Measurements from ENCODE around the gene PRELP.
"Not testable (repeated sequence)": the region's sequence is repeated elsewhere in the genome, so short reads cannot be mapped to it uniquely, and the experiment has no call there.

Gene PRELP

GRCh38 chr1:203454986-203455471 is 20.6 kb upstream of the PRELP start:
- DNase-seq = no peak

- no peak for DNase-seq
Measured at GRCh38 chr1:203455706-203456105, 19.9 kb upstream of the PRELP start.

- DNase-seq = no peak
Measured at GRCh38 chr1:203456577-203456976, 19.0 kb upstream of the PRELP start.

- no peak for DNase-seq
Measured at GRCh38 chr1:203458078-203458477, 17.5 kb upstream of the PRELP start.

- DNase-seq = no peak
Measured at GRCh38 chr1:203459671-203460201, 15.9 kb upstream of the PRELP start.

GRCh38 chr1:203461717-203462116 is 13.9 kb upstream of the PRELP start:
- DNase-seq = no peak

GRCh38 chr1:203462143-203462542 is 13.5 kb upstream of the PRELP start:
- no peak for DNase-seq

- no peak for DNase-seq
Measured at GRCh38 chr1:203462878-203463277, 12.7 kb upstream of the PRELP start.

GRCh38 chr1:203463469-203464062 is 12.0 kb upstream of the PRELP start:
- DNase-seq = no peak

GRCh38 chr1:203464226-203464625 is 11.4 kb upstream of the PRELP start:
- DNase-seq = no peak

- no peak for DNase-seq
Measured at GRCh38 chr1:203464743-203465142, 10.9 kb upstream of the PRELP start.

GRCh38 chr1:203465146-203465798 is 10.3 kb upstream of the PRELP start:
- DNase-seq = no peak

- DNase-seq = no peak
Measured at GRCh38 chr1:203465948-203466347, 9.7 kb upstream of the PRELP start.

- DNase-seq = not testable (repeated sequence)
Measured at GRCh38 chr1:203466906-203467549, 8.6 kb upstream of the PRELP start.

- DNase-seq = no peak
Measured at GRCh38 chr1:203467550-203467921, 8.1 kb upstream of the PRELP start.

GRCh38 chr1:203468326-203468725 is 7.3 kb upstream of the PRELP start:
- no peak for DNase-seq

GRCh38 chr1:203470240-203470639 is 5.4 kb upstream of the PRELP start:
- no peak for DNase-seq

- no peak for DNase-seq
Measured at GRCh38 chr1:203471841-203472240, 3.8 kb upstream of the PRELP start.

- DNase-seq = no peak
Measured at GRCh38 chr1:203473281-203473680, 2.3 kb upstream of the PRELP start.

GRCh38 chr1:203473781-203474305 is 1.8 kb upstream of the PRELP start:
- DNase-seq = no peak

- no peak for DNase-seq
Measured at GRCh38 chr1:203476216-203476814, 709 bp downstream of the PRELP start.

GRCh38 chr1:203477748-203478147 is 2.1 kb downstream of the PRELP start:
- no peak for DNase-seq

- no peak for DNase-seq
Measured at GRCh38 chr1:203478231-203478630, 2.6 kb downstream of the PRELP start.

Data from T-helper 2 cell (primary cell).